Mesenchymal stem cell (in vitro differentiated cells and primary cell): ENCODE data around the gene SHISA5.

Experiments used
- DNase-seq: peaks from one replicate; pipeline ENCODE4 v3.0.0-alpha.2; 2013
- H2AFZ ChIP-seq: one replicate; pipeline ENCODE4 v1.6.1; 2013; ENCODE audit warnings: low read depth, mild to moderate bottlenecking, control low read depth, inconsistent platforms, low read length, moderate library complexity
- H2AK5ac ChIP-seq: 2 replicates; pipeline ENCODE4 v1.6.1; 2013; ENCODE audit warnings: low read length, moderate library complexity, mild to moderate bottlenecking, inconsistent platforms; ENCODE audit not compliant: severe bottlenecking
- H2BK120ac ChIP-seq: one replicate; pipeline ENCODE4 v1.6.1; 2013; ENCODE audit warnings: low read depth, mild to moderate bottlenecking, inconsistent platforms, low read length, moderate library complexity
- H2BK12ac ChIP-seq, 2 experiments: one replicate each; pipeline ENCODE4 v1.6.1; 2013; ENCODE audit warnings: inconsistent platforms in 2 of 2, low read length in 2 of 2, mild to moderate bottlenecking in 2 of 2, moderate library complexity in 2 of 2, control low read depth in 1 of 2
- H2BK15ac ChIP-seq: one replicate; pipeline ENCODE4 v1.6.1; 2013; ENCODE audit warnings: mild to moderate bottlenecking, low read depth, inconsistent platforms; ENCODE audit not compliant: poor library complexity, severe bottlenecking
- H2BK5ac ChIP-seq: 2 replicates; pipeline ENCODE4 v1.6.1; 2013; ENCODE audit warnings: low read depth, mild to moderate bottlenecking, low read length, control low read depth, inconsistent platforms; ENCODE audit not compliant: poor library complexity, severe bottlenecking
- H3K14ac ChIP-seq, 2 experiments: one replicate each; pipeline ENCODE4 v1.6.1; 2013; ENCODE audit warnings: inconsistent platforms in 2 of 2, low read length in 2 of 2, control low read depth in 1 of 2, mild to moderate bottlenecking in 1 of 2, moderate library complexity in 1 of 2
- H3K18ac ChIP-seq, 2 experiments: one replicate each; pipeline ENCODE4 v1.6.1; 2013; ENCODE audit warnings: inconsistent platforms in 2 of 2, low read length in 2 of 2, control low read depth in 1 of 2, low read depth in 1 of 2, mild to moderate bottlenecking in 1 of 2
- H3K23ac ChIP-seq, 2 experiments: one replicate each; pipeline ENCODE4 v1.6.1; 2013; ENCODE audit warnings: inconsistent platforms in 2 of 2, low read length in 2 of 2, mild to moderate bottlenecking in 2 of 2, moderate library complexity in 2 of 2, control low read depth in 1 of 2
- H3K27ac ChIP-seq: 2 replicates; pipeline ENCODE4 v1.5.1; 2013; ENCODE audit warnings: mild to moderate bottlenecking, moderate library complexity, low read length, control low read depth, inconsistent platforms; ENCODE audit not compliant: poor library complexity, severe bottlenecking
- H3K27me3 ChIP-seq, 2 experiments: 2 replicates each; pipeline versions ENCODE4 v1.6.1 to v1.7.0; 2013; ENCODE audit warnings: low read length in 2 of 2, mild to moderate bottlenecking in 2 of 2, moderate library complexity in 2 of 2, control low read depth in 1 of 2, inconsistent platforms in 1 of 2; ENCODE audit not compliant: control insufficient read depth in 1 of 2, insufficient read depth in 1 of 2
- H3K36me3 ChIP-seq, 2 experiments: 2 replicates each; pipeline versions ENCODE4 v1.6.1 to v1.7.0; 2013; ENCODE audit warnings: low read length in 2 of 2, control low read depth in 1 of 2, inconsistent platforms in 1 of 2, low read depth in 1 of 2, mild to moderate bottlenecking in 1 of 2; ENCODE audit not compliant: insufficient read depth in 2 of 2, control insufficient read depth in 1 of 2
- H3K4ac ChIP-seq, 2 experiments: one replicate each; pipeline ENCODE4 v1.6.1; 2013; ENCODE audit warnings: inconsistent platforms in 2 of 2, low read length in 2 of 2, mild to moderate bottlenecking in 2 of 2, moderate library complexity in 2 of 2, control low read depth in 1 of 2, low read depth in 1 of 2
- H3K4me1 ChIP-seq: 2 replicates; pipeline ENCODE4 v1.6.1; 2013; ENCODE audit warnings: low read depth, low read length, control low read depth; ENCODE audit not compliant: control insufficient read depth, insufficient read depth
- H3K4me2 ChIP-seq: 2 replicates; pipeline ENCODE4 v1.6.1; 2013; ENCODE audit warnings: low read length, mild to moderate bottlenecking, inconsistent platforms; ENCODE audit not compliant: poor library complexity, severe bottlenecking
- H3K4me3 ChIP-seq, 2 experiments: 2 replicates each; pipeline versions ENCODE4 v1.5.1 to v1.7.0; 2013; ENCODE audit warnings: low read length in 2 of 2, mild to moderate bottlenecking in 2 of 2, control low read depth in 1 of 2, low read depth in 1 of 2; ENCODE audit not compliant: insufficient read depth in 1 of 2
- H3K79me1 ChIP-seq: replicated peaks from 2 replicates; pipeline ENCODE4 v1.6.1; 2013; ENCODE audit warnings: mild to moderate bottlenecking, control low read depth, low read length, inconsistent platforms; ENCODE audit not compliant: poor library complexity, severe bottlenecking
- H3K9ac ChIP-seq: 2 replicates; pipeline ENCODE4 v1.7.0; 2013; ENCODE audit warnings: mild to moderate bottlenecking, low read length, moderate library complexity
- H3K9me3 ChIP-seq: 2 replicates; pipeline ENCODE4 v1.7.0; 2013; ENCODE audit warnings: mild to moderate bottlenecking, low read length; ENCODE audit not compliant: control insufficient read depth
- H4K8ac ChIP-seq: one replicate; pipeline ENCODE4 v1.6.1; 2013; ENCODE audit warnings: inconsistent platforms, mild to moderate bottlenecking, low read length, moderate library complexity
- H4K91ac ChIP-seq: one replicate; pipeline ENCODE4 v1.6.1; 2013; ENCODE audit warnings: mild to moderate bottlenecking, low read length, inconsistent platforms
- WGBS: methylation state at CpG from one replicate; pipeline ENCODE4 v1.1.7; 2013; ENCODE audit warnings: mixed read lengths; 5-methylcytosine and 5-hydroxymethylcytosine counted together

Gene SHISA5

DNA sequence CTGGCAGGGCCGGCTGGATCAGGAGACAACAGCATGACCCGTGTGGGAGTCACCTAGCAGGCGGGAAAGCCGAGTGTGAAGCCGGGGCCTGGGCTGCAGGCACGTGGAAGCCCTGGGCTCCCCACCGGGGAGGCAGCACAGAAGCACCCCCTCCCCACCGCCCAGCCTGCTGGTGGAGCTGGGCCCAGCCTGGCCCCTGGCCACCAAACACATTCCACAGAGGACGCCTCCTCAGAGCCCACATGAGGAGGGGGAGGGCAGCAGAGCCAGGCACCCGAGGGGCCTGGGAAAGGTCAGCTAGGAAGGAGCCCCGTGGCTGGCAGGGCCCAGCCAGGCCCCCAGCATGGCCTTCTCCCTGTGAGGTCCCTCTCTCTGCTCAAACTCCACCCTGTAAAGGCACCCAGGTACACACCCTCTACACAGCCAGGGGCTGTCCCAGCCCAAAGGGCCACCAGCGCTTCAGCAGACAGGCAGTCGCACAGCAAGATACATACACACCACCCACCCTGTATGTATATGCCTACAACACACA lies 78.6 kb downstream of the SHISA5 start:
- no peaks in the 10 kb centered on the region for H3K9me3 ChIP-seq
- H3K36me3 ChIP-seq: peaks cover 0 to 45% of the 10 kb centered on the region in 2 experiments
- no peak overlapping the region for H2BK15ac ChIP-seq
- no peak overlapping the region for H4K8ac ChIP-seq
- no peak overlapping the region for H2BK12ac ChIP-seq
- no peak overlapping the region for H2AFZ ChIP-seq
- peaks cover 50% of the 10 kb centered on the region for H3K4me1 ChIP-seq
- H4K91ac ChIP-seq: no peak overlapping the region
- DNase-seq: no peak
- H3K9ac ChIP-seq: no peak overlapping the region
- H2AK5ac ChIP-seq: no peak overlapping the region
- H3K27me3 ChIP-seq: no peaks in the 10 kb centered on the region
- no peak overlapping the region for H3K4ac ChIP-seq
- H2BK5ac ChIP-seq: no peak overlapping the region
- H3K79me1 ChIP-seq: peaks cover 66% of the 10 kb centered on the region
- H3K4me2 ChIP-seq: no peak overlapping the region
- no peak overlapping the region for H2BK120ac ChIP-seq
- H3K23ac ChIP-seq: no peak overlapping the region
- no peak overlapping the region for H3K18ac ChIP-seq
- H3K27ac ChIP-seq: no peak overlapping the region
- H3K4me3 ChIP-seq: no peak overlapping the region
- 78% methylated on average over 13 of the region's 13 CpGs for WGBS
- H3K14ac ChIP-seq: peak overlapping the region in 1 of 2 experiments; percentile 1

DNA sequence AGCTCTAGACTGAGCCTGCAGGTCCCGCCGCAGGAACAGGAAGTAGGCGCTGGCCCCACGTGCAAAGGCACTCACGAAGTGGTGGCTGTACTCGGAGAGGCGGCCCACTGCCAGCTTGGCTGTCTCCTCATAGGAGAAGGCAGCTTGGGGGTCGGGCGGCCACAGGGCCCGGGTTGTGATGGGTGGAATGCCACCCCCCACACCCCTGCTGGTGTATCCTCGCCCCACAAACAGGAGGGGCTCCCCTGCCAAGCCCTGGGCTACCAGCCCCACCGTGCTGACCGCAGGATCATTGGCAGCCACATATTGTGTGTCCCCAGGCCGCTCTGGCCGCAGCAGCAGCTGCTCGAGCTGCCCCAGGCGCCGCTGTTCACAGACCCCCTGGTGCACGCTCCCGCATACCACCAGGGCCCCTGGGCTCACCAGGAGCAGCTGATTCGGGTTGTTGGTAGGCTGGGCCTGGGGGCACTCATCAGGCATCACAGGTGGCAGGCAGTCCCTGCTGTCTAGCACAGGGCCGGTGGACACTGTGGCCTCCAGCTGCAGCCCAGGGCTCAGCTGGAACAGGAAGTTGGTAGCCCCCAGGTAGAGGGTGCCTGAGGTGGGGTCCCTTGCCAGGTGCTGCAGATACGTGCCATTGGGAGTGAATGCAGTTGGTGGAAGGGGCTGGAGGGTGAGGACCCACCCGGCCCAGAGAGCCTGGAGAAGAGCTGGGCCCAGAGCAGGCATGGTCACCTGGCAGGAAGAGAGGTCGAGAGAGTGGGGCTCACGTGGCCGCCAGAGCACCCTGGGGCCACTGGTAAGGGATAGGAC lies 79.9 kb downstream of the SHISA5 start:
- Histone ChIP-seq H3K36me3 (peaks cover 0 to 57% of the 10 kb centered on the region in 2 experiments), H3K4me3 (no peak overlapping the region), H3K27ac (no peak overlapping the region), H2AFZ (no peak overlapping the region), H2AK5ac (no peak overlapping the region), H2BK5ac (no peak overlapping the region), H3K9ac (no peak overlapping the region), H4K8ac (no peak overlapping the region), H3K4me2 (no peak overlapping the region), H4K91ac (no peak overlapping the region), H3K4me1 (peaks cover 44% of the 10 kb centered on the region), H3K18ac (no peak overlapping the region), H3K23ac (peak overlapping the region in 1 of 2 experiments; percentile 9), H2BK120ac (no peak overlapping the region), H3K79me1 (peaks cover 70% of the 10 kb centered on the region), H2BK15ac (no peak overlapping the region), H3K9me3 (no peaks in the 10 kb centered on the region), H3K14ac (no peak overlapping the region), H2BK12ac (no peak overlapping the region), H3K4ac (no peak overlapping the region), H3K27me3 (no peaks in the 10 kb centered on the region)
- no peak for DNase-seq
- WGBS: 94% methylated on average over 27 of the region's 27 CpGs

DNA sequence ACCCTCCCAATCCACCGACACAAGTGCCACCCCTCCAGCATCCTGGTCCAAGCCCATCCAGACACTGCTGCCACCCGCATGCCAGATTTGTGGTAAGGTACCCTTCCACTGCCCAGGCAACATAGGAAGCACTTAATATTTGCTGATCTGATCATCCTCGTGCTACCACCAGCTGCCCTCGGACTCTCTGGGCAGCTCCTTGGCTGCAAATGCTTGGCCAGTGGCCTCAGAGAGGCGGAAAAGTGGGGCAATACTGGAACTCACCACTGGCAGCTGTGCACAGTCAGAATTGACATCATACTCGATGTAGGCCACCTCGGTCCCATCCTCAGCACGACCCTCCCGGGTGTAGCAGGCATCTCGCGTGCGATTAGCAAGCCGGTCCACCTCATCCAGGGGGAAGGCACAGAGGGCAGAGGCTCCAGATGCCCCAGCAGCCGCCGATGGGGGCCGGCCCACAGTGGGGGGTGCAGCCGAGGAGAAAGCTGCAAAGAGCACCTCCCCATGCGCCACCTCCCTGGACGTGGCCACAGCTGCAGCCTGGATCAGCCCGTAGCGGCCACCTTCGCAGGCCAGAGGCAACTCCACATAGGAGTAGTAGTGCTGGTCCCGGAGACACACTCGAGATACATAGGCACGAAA lies 80.6 kb downstream of the SHISA5 start:
- 95% methylated on average over 25 of the region's 25 CpGs for WGBS
- no peak for DNase-seq
- H3K36me3 ChIP-seq: peaks cover 7 to 64% of the 10 kb centered on the region in 2 experiments

DNA sequence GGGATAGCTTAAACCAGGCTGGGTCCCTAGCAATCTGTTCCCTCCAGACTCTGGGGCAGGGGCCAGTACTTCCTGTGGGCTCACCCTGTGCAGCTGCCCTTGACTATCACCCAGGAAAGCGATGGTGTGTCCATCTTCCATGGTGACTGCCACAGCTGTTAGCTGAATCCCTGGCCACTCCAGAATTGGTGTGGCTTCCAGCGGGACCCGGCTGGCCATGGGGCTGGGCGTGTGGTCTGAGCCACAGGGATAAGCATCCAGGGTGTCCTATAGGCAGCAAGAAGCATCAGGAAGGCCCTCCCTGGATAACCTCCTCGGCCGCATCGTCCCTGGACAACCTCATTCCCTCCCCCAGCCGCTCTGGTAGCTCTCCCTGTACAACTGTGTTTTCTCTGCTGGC lies 81.3 kb downstream of the SHISA5 start:
- no peak overlapping the region for H3K14ac ChIP-seq
- no peak overlapping the region for H2BK120ac ChIP-seq
- H4K91ac ChIP-seq: no peak overlapping the region
- H2AFZ ChIP-seq: no peak overlapping the region
- H3K23ac ChIP-seq: no peak overlapping the region
- H3K18ac ChIP-seq: no peak overlapping the region
- H3K4me1 ChIP-seq: peaks cover 38% of the 10 kb centered on the region
- H2BK15ac ChIP-seq: no peak overlapping the region
- H2BK12ac ChIP-seq: no peak overlapping the region
- no peak overlapping the region for H3K4me3 ChIP-seq
- peaks cover 13 to 71% of the 10 kb centered on the region in 2 experiments for H3K36me3 ChIP-seq
- no peaks in the 10 kb centered on the region for H3K9me3 ChIP-seq
- peaks cover 74% of the 10 kb centered on the region for H3K79me1 ChIP-seq
- H3K27me3 ChIP-seq: no peaks in the 10 kb centered on the region
- no peak overlapping the region for H3K9ac ChIP-seq
- no peak overlapping the region for H3K4ac ChIP-seq
- H2AK5ac ChIP-seq: no peak overlapping the region
- no peak overlapping the region for H3K27ac ChIP-seq
- H3K4me2 ChIP-seq: no peak overlapping the region
- WGBS: 94% methylated on average over 8 of the region's 8 CpGs
- H2BK5ac ChIP-seq: no peak overlapping the region
- no peak overlapping the region for H4K8ac ChIP-seq
- no peak for DNase-seq

More for the DNA sequence above, 80.6 kb downstream of the SHISA5 start:
- no peaks in the 10 kb centered on the region for H3K27me3 ChIP-seq
- no peak overlapping the region for H4K8ac ChIP-seq
- no peak overlapping the region for H2BK5ac ChIP-seq
- no peak overlapping the region for H2BK120ac ChIP-seq
- H2BK12ac ChIP-seq: no peak overlapping the region
- peaks cover 44% of the 10 kb centered on the region for H3K4me1 ChIP-seq
- no peak overlapping the region for H3K27ac ChIP-seq
- H3K79me1 ChIP-seq: peaks cover 73% of the 10 kb centered on the region
- H3K4me3 ChIP-seq: no peak overlapping the region
- H4K91ac ChIP-seq: no peak overlapping the region
- no peak overlapping the region for H3K4me2 ChIP-seq
- no peak overlapping the region for H2BK15ac ChIP-seq
- no peak overlapping the region for H2AFZ ChIP-seq
- H3K4ac ChIP-seq: no peak overlapping the region
- H3K18ac ChIP-seq: no peak overlapping the region
- H2AK5ac ChIP-seq: no peak overlapping the region
- H3K9me3 ChIP-seq: no peaks in the 10 kb centered on the region
- H3K14ac ChIP-seq: no peak overlapping the region
- H3K9ac ChIP-seq: no peak overlapping the region
- H3K23ac ChIP-seq: no peak overlapping the region
